ENCODE data around the gene CNTFR. TPM values are rescaled to one million over a fixed set of nuclear protein-coding genes. Genes with fewer than 3 reads are reported as not detected.

Gene CNTFR
- total RNA-seq, 2 experiments from 2014 or later, result not detected

DNA sequence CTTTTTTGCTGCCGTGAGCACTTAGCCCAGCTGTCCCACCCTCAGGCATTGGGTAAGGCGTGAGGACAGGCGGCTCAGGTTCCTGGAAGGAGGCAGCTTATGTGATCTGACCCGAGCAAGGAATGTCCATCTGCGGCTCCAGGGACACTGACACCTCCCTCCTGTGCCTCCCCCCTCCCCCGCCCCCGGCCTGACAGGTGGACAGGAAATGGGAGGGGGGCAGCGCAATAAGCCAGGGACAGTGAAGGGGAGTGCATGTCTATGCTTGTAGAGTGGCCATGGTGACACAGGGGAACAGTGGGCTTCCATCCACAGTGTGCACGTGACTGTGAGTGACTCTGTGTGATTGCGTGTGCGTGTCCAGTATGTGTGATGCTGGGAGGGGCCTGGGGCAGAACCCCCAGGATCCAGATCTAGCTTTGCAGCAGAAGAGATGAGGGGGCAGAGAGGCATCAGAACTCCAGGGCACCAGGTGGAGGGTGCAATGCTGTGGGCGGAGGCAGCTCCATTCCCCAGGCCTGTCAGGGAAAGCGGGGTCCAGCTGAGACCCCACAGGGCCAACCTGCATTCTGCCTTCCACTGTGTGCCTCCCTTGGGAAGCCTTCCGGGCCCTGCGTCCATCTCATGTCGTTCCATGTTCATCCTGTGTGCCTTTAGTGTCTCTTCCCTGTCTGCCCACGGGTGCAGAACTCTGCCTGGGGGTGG lies 30.5 kb downstream of the CNTFR start:
- ChIA-PET POLR2A (no interaction called here), CTCF (interaction anchor here (0.7 to 1.9 kb wide), 2 partner anchors 32 to 155 kb away, joined by 4 to 11 read pairs; no protein-coding TSS in a partner anchor)
- ATAC-seq, result no peak
- H3K4me3 Mint-ChIP-seq, result no peak overlapping the region
- DNase-seq, result no peak
- H3K27ac Mint-ChIP-seq, result no peak overlapping the region
- TF ChIP-seq, protein P1, sequence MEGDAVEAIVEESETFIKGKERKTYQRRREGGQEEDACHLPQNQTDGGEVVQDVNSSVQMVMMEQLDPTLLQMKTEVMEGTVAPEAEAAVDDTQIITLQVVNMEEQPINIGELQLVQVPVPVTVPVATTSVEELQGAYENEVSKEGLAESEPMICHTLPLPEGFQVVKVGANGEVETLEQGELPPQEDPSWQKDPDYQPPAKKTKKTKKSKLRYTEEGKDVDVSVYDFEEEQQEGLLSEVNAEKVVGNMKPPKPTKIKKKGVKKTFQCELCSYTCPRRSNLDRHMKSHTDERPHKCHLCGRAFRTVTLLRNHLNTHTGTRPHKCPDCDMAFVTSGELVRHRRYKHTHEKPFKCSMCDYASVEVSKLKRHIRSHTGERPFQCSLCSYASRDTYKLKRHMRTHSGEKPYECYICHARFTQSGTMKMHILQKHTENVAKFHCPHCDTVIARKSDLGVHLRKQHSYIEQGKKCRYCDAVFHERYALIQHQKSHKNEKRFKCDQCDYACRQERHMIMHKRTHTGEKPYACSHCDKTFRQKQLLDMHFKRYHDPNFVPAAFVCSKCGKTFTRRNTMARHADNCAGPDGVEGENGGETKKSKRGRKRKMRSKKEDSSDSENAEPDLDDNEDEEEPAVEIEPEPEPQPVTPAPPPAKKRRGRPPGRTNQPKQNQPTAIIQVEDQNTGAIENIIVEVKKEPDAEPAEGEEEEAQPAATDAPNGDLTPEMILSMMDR (IDR thresholded peaks at IDR 0.05), result no peak
- no peaks in the 10 kb centered on the region for H3K4me1 Mint-ChIP-seq (ENCODE audit: low read depth)
- no peaks in the 10 kb centered on the region for H3K9me3 Mint-ChIP-seq
- H3K36me3 Mint-ChIP-seq (ENCODE audit: low read depth), result no peaks in the 10 kb centered on the region
- peaks cover 33% of the 10 kb centered on the region for H3K27me3 Mint-ChIP-seq
- intact Hi-C loops (cut with micrococcal nuclease), result no loop called here

DNA sequence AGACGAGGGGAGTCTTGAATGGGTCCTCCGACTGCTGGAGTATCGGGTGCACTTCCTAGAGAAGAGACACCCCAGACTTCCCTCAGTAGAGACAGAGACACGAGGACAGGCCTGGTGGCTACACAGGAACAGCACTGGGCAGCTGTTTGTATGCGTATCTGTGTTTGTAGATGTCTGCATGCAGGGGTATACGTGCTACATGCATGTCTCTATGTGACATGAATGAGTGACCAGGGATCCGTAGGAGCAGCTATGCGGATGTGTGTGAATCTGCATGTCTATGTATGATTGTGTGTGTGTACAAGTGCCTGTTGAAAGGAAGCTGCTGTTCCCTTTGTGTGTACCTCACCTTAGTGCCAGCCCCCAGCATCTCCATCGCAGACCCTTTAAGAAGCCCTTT lies 31.2 kb downstream of the CNTFR start:
- Mint-ChIP-seq H3K27me3 (peaks cover 26% of the 10 kb centered on the region), H3K9me3 (no peaks in the 10 kb centered on the region), H3K36me3 (ENCODE audit: low read depth) (no peaks in the 10 kb centered on the region), H3K4me1 (ENCODE audit: low read depth) (no peaks in the 10 kb centered on the region), H3K27ac (no peak overlapping the region), H3K4me3 (no peak overlapping the region)
- ChIA-PET CTCF (interaction anchor here (0.7 to 1.9 kb wide), 3 partner anchors 10 to 154 kb away, joined by 4 to 11 read pairs (median 4); no protein-coding TSS in a partner anchor), POLR2A (no interaction called here)
- DNase-seq (no peak), ATAC-seq (no peak)
- intact Hi-C loops (cut with micrococcal nuclease), result no loop called here
- TF ChIP-seq, protein P1 (IDR thresholded peaks at IDR 0.05), result no peak

DNA sequence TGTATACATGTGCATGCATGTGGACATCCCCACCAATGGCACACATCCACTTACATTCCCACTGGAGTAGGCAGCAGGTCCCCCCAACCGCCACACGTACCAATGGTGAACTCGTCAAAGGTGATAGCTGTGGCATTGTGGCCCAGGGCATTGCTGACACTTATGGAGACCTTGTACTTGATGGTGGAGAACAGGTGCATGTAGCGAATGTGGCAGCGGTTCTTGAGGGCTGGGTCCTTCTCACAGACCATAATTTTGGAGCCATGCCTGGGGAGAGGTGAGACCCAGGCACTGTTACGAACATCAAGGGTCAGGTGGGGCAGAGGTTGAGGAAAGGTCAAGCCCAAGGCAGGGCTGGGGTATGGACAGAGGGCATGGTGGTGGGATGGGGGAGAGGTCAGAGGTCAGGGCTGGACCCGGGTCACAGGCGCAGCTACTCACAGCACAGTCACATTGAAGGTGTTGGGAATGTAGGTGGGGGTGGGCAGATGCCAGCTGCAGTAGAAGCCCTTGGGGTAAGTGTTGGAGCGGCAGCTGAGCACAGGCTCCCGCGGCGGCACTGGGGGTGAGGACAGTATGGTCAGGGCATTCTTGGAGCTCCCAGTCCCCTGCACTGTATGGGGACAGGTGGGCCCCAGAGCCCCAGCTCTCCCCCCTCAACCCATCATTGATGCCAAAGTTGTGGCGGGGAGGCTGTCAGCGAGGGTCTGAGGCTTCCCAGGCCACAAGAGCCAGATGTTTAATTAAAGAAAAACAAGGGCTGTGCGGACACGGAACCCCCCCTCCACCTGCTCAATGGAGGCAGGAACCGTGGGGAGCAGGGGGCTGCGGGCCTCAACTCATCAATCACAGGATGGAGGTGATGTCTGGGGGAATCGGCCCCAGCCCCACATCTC lies 31.9 kb downstream of the CNTFR start:
- Mint-ChIP-seq H3K4me3 (no peak overlapping the region), H3K36me3 (ENCODE audit: low read depth) (no peaks in the 10 kb centered on the region), H3K4me1 (ENCODE audit: low read depth) (no peaks in the 10 kb centered on the region), H3K9me3 (no peaks in the 10 kb centered on the region), H3K27me3 (peaks cover 21% of the 10 kb centered on the region), H3K27ac (no peak overlapping the region)
- TF ChIP-seq, protein P1 (IDR thresholded peaks at IDR 0.05), result no peak
- ChIA-PET CTCF (interaction anchor here (1.2 to 1.9 kb wide), 2 partner anchors 10 to 34 kb away, joined by 4 to 11 read pairs; no protein-coding TSS in a partner anchor), POLR2A (no interaction called here)
- no peak for ATAC-seq
- intact Hi-C loops (cut with micrococcal nuclease), result no loop called here
- DNase-seq, result no peak

DNA sequence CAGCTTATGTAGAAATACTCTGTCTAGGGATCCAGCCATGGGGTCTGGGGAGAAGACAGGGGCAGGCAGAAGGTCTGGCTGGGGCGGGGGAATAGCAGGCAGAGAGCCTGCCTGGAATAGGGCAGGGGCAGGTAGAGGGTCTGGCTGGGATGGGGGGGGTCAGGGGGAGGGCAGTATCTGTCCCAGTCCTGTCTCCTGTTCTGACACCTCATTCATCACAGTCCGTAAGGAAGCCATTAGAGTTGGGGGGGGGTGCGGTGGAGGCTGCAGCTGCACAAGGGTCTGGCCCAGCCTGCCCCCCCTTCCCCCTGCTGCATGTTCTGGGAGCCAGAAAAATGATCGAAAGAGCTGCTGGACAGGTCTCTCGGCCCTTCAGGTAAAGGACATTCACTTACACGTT lies 32.6 kb downstream of the CNTFR start:
- Mint-ChIP-seq H3K27me3 (peaks cover 21% of the 10 kb centered on the region), H3K4me1 (ENCODE audit: low read depth) (no peaks in the 10 kb centered on the region), H3K27ac (no peak overlapping the region), H3K36me3 (ENCODE audit: low read depth) (no peaks in the 10 kb centered on the region), H3K9me3 (no peaks in the 10 kb centered on the region), H3K4me3 (no peak overlapping the region)
- CTCF ChIA-PET, result no interaction called here
- DNase-seq (no peak), ATAC-seq (no peak)
- POLR2A ChIA-PET, result no interaction called here
- TF ChIP-seq, protein P1 (IDR thresholded peaks at IDR 0.05), result no peak
- intact Hi-C loops (cut with micrococcal nuclease), result no loop called here
